ENCODE results near the gene ZNF423. TPM values are rescaled to one million over a fixed set of nuclear protein-coding genes. Genes with fewer than 3 reads are reported as not detected.

The ZNF423 gene
- total and polyA plus RNA-seq, 4 donors, result 1.1 to 14.8 (median 3.3) TPM

DNA sequence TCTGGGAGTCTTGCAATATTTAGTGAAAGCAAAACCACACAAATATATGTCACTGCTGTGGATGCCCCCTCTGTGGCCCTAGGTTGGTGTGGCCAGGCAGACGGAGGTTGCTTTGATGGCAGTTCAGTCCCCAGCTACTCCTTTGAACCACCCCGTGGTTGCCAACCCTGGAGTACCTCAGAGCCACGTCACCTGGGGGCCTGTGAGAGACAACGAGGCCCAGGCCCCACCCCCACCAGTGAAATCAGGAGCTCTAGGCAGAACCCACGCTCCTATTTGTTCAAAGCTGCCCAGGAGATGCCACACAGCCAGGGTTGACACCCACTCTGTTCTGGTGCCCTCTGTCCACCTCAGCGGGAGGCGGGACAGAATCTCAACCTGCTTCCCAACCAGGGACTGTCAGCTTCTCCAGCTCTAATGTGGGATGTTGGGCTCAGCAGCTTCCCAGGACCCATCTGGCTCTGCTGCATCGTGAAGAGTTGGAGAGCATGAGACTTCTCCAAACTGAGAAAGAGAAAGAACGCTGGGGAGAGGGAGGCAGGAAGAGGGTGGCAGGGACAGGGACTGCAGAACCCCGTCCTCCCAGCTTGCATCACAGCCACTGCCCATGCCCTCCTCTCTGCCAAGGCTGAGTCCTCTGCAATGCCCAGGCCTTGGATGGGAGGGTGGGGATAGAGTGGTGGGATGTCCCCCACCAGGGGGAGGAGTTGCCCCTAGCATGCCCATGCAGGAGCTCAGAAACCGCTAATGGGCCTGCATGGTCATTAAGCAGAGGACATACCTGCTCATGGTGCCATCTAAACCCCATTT is 400.5 kb downstream of the ZNF423 start:
- Histone ChIP-seq H3K4me3 (no peak overlapping the region), H3K9me3 (ENCODE audit: control insufficient read depth in 4 of 4, insufficient read depth in 3 of 4, low read length in 3 of 4) (peaks cover 0 to 5% (median 0%) of the 10 kb centered on the region in 4 donors), H3K9ac (ENCODE audit: insufficient read depth in 1 of 2, low read length in 2 of 2) (no peak overlapping the region), H3K27ac (ENCODE audit: low read depth in 1 of 2, low read length in 1 of 2) (no peak overlapping the region), H3K27me3 (ENCODE audit: control insufficient read depth in 3 of 3, insufficient read depth in 3 of 3, low read length in 2 of 3) (no peaks in the 10 kb centered on the region), H3K36me3 (ENCODE audit: control insufficient read depth in 4 of 4, insufficient read depth in 4 of 4, low read length in 4 of 4) (no peaks in the 10 kb centered on the region), H3K4me1 (ENCODE audit: control insufficient read depth in 5 of 5, insufficient read depth in 5 of 5, low read length in 5 of 5) (no peaks in the 10 kb centered on the region)
- TF ChIP-seq, protein P1, sequence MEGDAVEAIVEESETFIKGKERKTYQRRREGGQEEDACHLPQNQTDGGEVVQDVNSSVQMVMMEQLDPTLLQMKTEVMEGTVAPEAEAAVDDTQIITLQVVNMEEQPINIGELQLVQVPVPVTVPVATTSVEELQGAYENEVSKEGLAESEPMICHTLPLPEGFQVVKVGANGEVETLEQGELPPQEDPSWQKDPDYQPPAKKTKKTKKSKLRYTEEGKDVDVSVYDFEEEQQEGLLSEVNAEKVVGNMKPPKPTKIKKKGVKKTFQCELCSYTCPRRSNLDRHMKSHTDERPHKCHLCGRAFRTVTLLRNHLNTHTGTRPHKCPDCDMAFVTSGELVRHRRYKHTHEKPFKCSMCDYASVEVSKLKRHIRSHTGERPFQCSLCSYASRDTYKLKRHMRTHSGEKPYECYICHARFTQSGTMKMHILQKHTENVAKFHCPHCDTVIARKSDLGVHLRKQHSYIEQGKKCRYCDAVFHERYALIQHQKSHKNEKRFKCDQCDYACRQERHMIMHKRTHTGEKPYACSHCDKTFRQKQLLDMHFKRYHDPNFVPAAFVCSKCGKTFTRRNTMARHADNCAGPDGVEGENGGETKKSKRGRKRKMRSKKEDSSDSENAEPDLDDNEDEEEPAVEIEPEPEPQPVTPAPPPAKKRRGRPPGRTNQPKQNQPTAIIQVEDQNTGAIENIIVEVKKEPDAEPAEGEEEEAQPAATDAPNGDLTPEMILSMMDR (IDR thresholded peaks at IDR 0.05; ENCODE audit: control extremely low read depth, extremely low read depth), result no peak
- WGBS, 2 donors, result 86 to 88% methylated on average over 11 of the region's 11 CpGs
- DNase-seq (no peak), ATAC-seq (ENCODE audit: insufficient read depth, low FRiP score) (no peak)

DNA sequence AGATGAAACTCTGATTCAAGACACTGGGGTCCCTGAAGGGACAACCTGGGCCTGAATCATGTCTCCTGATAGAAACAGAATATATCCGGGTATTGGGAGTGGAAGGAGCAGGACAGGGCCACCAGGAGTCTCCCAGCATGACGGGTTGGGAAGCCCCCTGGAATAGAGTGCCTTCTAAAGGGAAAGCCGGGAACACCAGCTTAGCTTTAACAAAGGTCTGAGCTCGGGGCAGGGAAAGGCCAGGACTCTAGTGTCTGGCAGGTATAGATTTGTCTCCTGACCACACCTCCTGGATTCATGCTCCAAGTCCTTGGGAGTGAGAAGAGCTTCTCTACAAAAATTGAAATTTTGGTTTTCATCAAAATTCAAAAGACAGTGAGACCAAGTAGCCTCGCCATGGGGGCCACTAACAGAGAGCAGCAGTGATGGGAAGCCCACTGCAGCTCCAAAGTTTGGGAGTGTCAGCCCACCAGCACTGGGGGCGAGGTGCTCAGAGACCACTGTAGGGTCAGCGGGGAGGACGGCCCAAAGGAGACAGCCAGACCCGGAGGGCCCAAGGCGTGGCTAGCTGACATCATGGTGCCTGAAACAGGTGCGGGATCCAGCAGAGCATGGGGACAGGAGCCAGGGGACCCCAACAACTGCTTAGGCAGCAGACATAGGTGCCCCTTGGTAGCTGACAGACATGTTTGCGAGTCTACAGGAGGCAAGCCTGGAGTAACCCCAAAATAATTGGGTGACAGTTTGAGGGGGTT is 401.3 kb downstream of the ZNF423 start:
- 92 to 98% methylated on average over 12 of the region's 12 CpGs for WGBS, 2 donors
- ATAC-seq (ENCODE audit: insufficient read depth, low FRiP score) (no peak), DNase-seq (no peak)
- H3K4me3 ChIP-seq, result no peak overlapping the region
- peaks cover 0 to 5% (median 0%) of the 10 kb centered on the region in 4 donors for H3K9me3 ChIP-seq (ENCODE audit: control insufficient read depth in 4 of 4, insufficient read depth in 3 of 4, low read length in 3 of 4)
- no peak overlapping the region for H3K27ac ChIP-seq (ENCODE audit: low read depth in 1 of 2, low read length in 1 of 2)
- no peaks in the 10 kb centered on the region for H3K27me3 ChIP-seq (ENCODE audit: control insufficient read depth in 3 of 3, insufficient read depth in 3 of 3, low read length in 2 of 3)
- no peak overlapping the region for H3K9ac ChIP-seq (ENCODE audit: insufficient read depth in 1 of 2, low read length in 2 of 2)
- H3K36me3 ChIP-seq (ENCODE audit: control insufficient read depth in 4 of 4, insufficient read depth in 4 of 4, low read length in 4 of 4), result no peaks in the 10 kb centered on the region
- TF ChIP-seq, protein P1 (IDR thresholded peaks at IDR 0.05; ENCODE audit: control extremely low read depth, extremely low read depth), result no peak
- H3K4me1 ChIP-seq (ENCODE audit: control insufficient read depth in 5 of 5, insufficient read depth in 5 of 5, low read length in 5 of 5), result no peaks in the 10 kb centered on the region

DNA sequence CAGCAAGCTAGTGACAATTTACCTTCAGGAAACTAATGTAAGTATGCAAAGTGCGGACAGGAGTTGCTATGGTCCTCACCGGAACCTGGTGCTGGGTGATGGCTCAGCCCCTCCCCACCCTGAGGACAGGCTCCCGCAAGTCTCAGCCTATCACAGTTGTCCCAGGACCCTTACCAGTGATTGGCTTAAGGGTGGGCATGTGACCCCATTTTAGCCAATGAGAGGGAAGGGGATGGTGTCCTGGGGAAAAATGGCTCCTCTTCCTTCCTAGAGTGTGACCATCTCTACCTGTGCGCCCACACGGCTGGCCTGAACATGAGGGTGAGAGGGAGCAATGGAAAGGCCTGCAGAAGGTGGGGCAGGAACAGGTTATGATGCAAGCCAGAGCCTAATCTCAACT is 401.9 kb downstream of the ZNF423 start:
- Histone ChIP-seq H3K9me3 (ENCODE audit: control insufficient read depth in 4 of 4, insufficient read depth in 3 of 4, low read length in 3 of 4) (peaks cover 0 to 5% (median 0%) of the 10 kb centered on the region in 4 donors), H3K27ac (ENCODE audit: low read depth in 1 of 2, low read length in 1 of 2) (no peak overlapping the region), H3K4me3 (no peak overlapping the region), H3K27me3 (ENCODE audit: control insufficient read depth in 3 of 3, insufficient read depth in 3 of 3, low read length in 2 of 3) (no peaks in the 10 kb centered on the region), H3K4me1 (ENCODE audit: control insufficient read depth in 5 of 5, insufficient read depth in 5 of 5, low read length in 5 of 5) (no peaks in the 10 kb centered on the region), H3K9ac (ENCODE audit: insufficient read depth in 1 of 2, low read length in 2 of 2) (no peak overlapping the region), H3K36me3 (ENCODE audit: control insufficient read depth in 4 of 4, insufficient read depth in 4 of 4, low read length in 4 of 4) (no peaks in the 10 kb centered on the region)
- WGBS, 2 donors, result 95% methylated on average over 5 of the region's 5 CpGs
- no peak for DNase-seq
- TF ChIP-seq, protein P1 (IDR thresholded peaks at IDR 0.05; ENCODE audit: control extremely low read depth, extremely low read depth), result no peak
- no peak for ATAC-seq (ENCODE audit: insufficient read depth, low FRiP score)

Data from lung (tissue), 12 donors.